H9 (cell line): Measurements from ENCODE around the gene JAK1. TPM values are rescaled to one million over a fixed set of nuclear protein-coding genes. Genes with fewer than 3 reads are reported as not detected.

Experiments used
- DNase-seq: peaks from one replicate; pipeline ENCODE4 v3.0.0-alpha.2; 2017
- H2AFZ ChIP-seq: one replicate; pipeline ENCODE4 v1.6.1; 2013; ENCODE audit warnings: mild to moderate bottlenecking, low read length, control low read depth, moderate library complexity
- H2AK5ac ChIP-seq: 2 replicates; pipeline ENCODE4 v1.6.1; 2013; ENCODE audit warnings: low read length, control low read depth, mixed read lengths; ENCODE audit not compliant: insufficient read length
- H2BK120ac ChIP-seq: one replicate; pipeline ENCODE4 v1.6.1; 2013; ENCODE audit warnings: low read depth, mild to moderate bottlenecking, low read length, control low read depth, inconsistent platforms; ENCODE audit not compliant: poor library complexity, severe bottlenecking
- H2BK12ac ChIP-seq: 2 replicates; pipeline ENCODE4 v1.6.1; 2013; ENCODE audit warnings: low read length, control low read depth, mixed read lengths, low read depth; ENCODE audit not compliant: insufficient read length
- H2BK15ac ChIP-seq: 2 replicates; pipeline ENCODE4 v1.6.1; 2013; ENCODE audit warnings: low read depth, low read length, control low read depth
- H2BK20ac ChIP-seq: one replicate; pipeline ENCODE4 v1.6.1; 2013; ENCODE audit warnings: low read depth, mild to moderate bottlenecking, low read length, control low read depth, inconsistent platforms; ENCODE audit not compliant: poor library complexity, severe bottlenecking
- H2BK5ac ChIP-seq: 2 replicates; pipeline ENCODE4 v1.6.1; 2013; ENCODE audit warnings: low read length, control low read depth, mixed read lengths; ENCODE audit not compliant: insufficient read length
- H3K14ac ChIP-seq: 2 replicates; pipeline ENCODE4 v1.6.1; 2013; ENCODE audit warnings: low read length, control low read depth; ENCODE audit not compliant: insufficient read depth
- H3K18ac ChIP-seq: 2 replicates; pipeline ENCODE4 v1.6.1; 2013; ENCODE audit warnings: low read depth, mild to moderate bottlenecking, mixed read lengths, low read length, control low read depth; ENCODE audit not compliant: insufficient read length
- H3K23ac ChIP-seq: 2 replicates; pipeline ENCODE4 v1.6.1; 2013; ENCODE audit warnings: low read length, control low read depth, mixed read lengths, low read depth; ENCODE audit not compliant: insufficient read length
- H3K23me2 ChIP-seq: 2 replicates; pipeline ENCODE4 v1.6.1; 2013; ENCODE audit warnings: low read depth, mild to moderate bottlenecking, mixed read lengths, low read length, control low read depth; ENCODE audit not compliant: insufficient read length, poor library complexity, severe bottlenecking
- H3K27ac ChIP-seq: 2 replicates; pipeline ENCODE4 v1.5.1; 2013; ENCODE audit warnings: low read length, control low read depth, mixed read lengths, low read depth; ENCODE audit not compliant: insufficient read length
- H3K27me3 ChIP-seq: 2 replicates; pipeline ENCODE4 v1.6.1; 2013; ENCODE audit warnings: low read length, control low read depth, inconsistent platforms; ENCODE audit not compliant: insufficient read depth
- H3K4ac ChIP-seq: 2 replicates; pipeline ENCODE4 v1.6.1; 2013; ENCODE audit warnings: low read depth, mild to moderate bottlenecking, control low read depth, inconsistent platforms, low read length, moderate library complexity
- H3K4me1 ChIP-seq: 2 replicates; pipeline ENCODE4 v1.6.1; 2013; ENCODE audit warnings: low read length, control low read depth, inconsistent platforms; ENCODE audit not compliant: insufficient read depth
- H3K4me2 ChIP-seq: 2 replicates; pipeline ENCODE4 v1.6.1; 2013; ENCODE audit warnings: low read length, control low read depth, mixed read lengths; ENCODE audit not compliant: insufficient read length, insufficient read depth
- H3K56ac ChIP-seq: 2 replicates; pipeline ENCODE4 v1.6.1; 2013; ENCODE audit warnings: low read depth, mild to moderate bottlenecking, mixed read lengths, low read length, control low read depth; ENCODE audit not compliant: insufficient read length
- H3K79me1 ChIP-seq: 2 replicates; pipeline ENCODE4 v1.6.1; 2013; ENCODE audit warnings: low read depth, mild to moderate bottlenecking, moderate library complexity, low read length, control low read depth, inconsistent platforms; ENCODE audit not compliant: insufficient read depth, poor library complexity, severe bottlenecking
- H3K79me2 ChIP-seq: 2 replicates; pipeline ENCODE4 v1.6.1; 2013; ENCODE audit warnings: low read length, control low read depth, inconsistent platforms; ENCODE audit not compliant: insufficient read depth
- H3K9ac ChIP-seq: 2 replicates; pipeline ENCODE4 v1.6.1; 2013; ENCODE audit warnings: low read length, control low read depth, mixed read lengths; ENCODE audit not compliant: insufficient read length; ENCODE audit errors: extremely low read depth
- H3K9me3 ChIP-seq: one replicate; pipeline ENCODE4 v1.6.1; 2013; ENCODE audit warnings: low read depth, low read length, inconsistent platforms; ENCODE audit not compliant: control insufficient read depth
- H3T11ph ChIP-seq: one replicate; pipeline ENCODE4 v1.6.1; 2013; ENCODE audit warnings: mild to moderate bottlenecking, low read length, control low read depth, inconsistent platforms
- H4K20me1 ChIP-seq: one replicate; pipeline ENCODE4 v1.6.1; 2013; ENCODE audit not compliant: control insufficient read depth, insufficient read length, insufficient read depth
- H4K5ac ChIP-seq: 2 replicates; pipeline ENCODE4 v1.6.1; 2013; ENCODE audit warnings: low read depth, mild to moderate bottlenecking, mixed read lengths, low read length, control low read depth; ENCODE audit not compliant: insufficient read length
- H4K8ac ChIP-seq: replicated peaks from 2 replicates; pipeline ENCODE4 v1.6.1; 2013; ENCODE audit warnings: low read length, control low read depth, mixed read lengths, low read depth; ENCODE audit not compliant: insufficient read length
- H4K91ac ChIP-seq: 2 replicates; pipeline ENCODE4 v1.6.1; 2013; ENCODE audit warnings: low read depth, mild to moderate bottlenecking, moderate library complexity, mixed read lengths, low read length, control low read depth; ENCODE audit not compliant: insufficient read length
- H3K27ac Mint-ChIP-seq, 3 experiments: 2 replicates in 2 of 3; 3 replicates in 1 of 3; pipeline ENCODE4 v1.8.0; 2020 to 2021; ENCODE audit warnings: mixed read lengths in 3 of 3, mild to moderate bottlenecking in 1 of 3, moderate library complexity in 1 of 3
- H3K27me3 Mint-ChIP-seq: 2 replicates; pipeline ENCODE4 v1.8.0; 2021; ENCODE audit warnings: low read depth, mild to moderate bottlenecking, moderate library complexity, mixed read lengths
- H3K36me3 Mint-ChIP-seq, 3 experiments: 2 replicates in 2 of 3; 3 replicates in 1 of 3; pipeline ENCODE4 v1.8.0; 2020 to 2021; ENCODE audit warnings: low read depth in 3 of 3, mixed read lengths in 3 of 3; ENCODE audit not compliant: insufficient read depth in 1 of 3
- H3K4me1 Mint-ChIP-seq, 2 experiments: 2 replicates each; pipeline ENCODE4 v1.8.0; 2020; ENCODE audit warnings: mixed read lengths in 2 of 2
- H3K4me3 Mint-ChIP-seq, 2 experiments: 2 replicates in 1 of 2; 3 replicates in 1 of 2; pipeline ENCODE4 v1.8.0; 2020 to 2021; ENCODE audit warnings: mild to moderate bottlenecking in 2 of 2, mixed read lengths in 2 of 2, moderate library complexity in 1 of 2
- H3K9me3 Mint-ChIP-seq, 2 experiments: 2 replicates in 1 of 2; 3 replicates in 1 of 2; pipeline ENCODE4 v1.8.0; 2020; ENCODE audit warnings: mild to moderate bottlenecking in 2 of 2, mixed read lengths in 2 of 2, moderate library complexity in 1 of 2
- WGBS: extraction: QIAGEN DNeasy Blood & Tissue Kit; methylation state at CpG from one replicate; pipeline ENCODE4 v1.1.7; 2013; ENCODE audit warnings: missing lambda C conversion rate, low lambda C conversion rate, mixed read lengths; ENCODE audit not compliant: insufficient read length; ENCODE audit errors: extremely low coverage; 5-methylcytosine and 5-hydroxymethylcytosine counted together
- total RNA-seq: library from RNA; stranded (reverse); gene quantifications from 2 replicates; pipeline ENCODE4 v1.2.1, GENCODE V29; 2021
- TF ChIP-seq, protein P1 (sequence below): fragments of 200-600 bp; sonication (generic); conservative IDR thresholded peaks from 3 replicates; pipeline ENCODE4 v1.8.0; 2021; ENCODE audit warnings: antibody characterized with exemption, mild to moderate bottlenecking

Gene JAK1
- total RNA-seq, 1 experiment from 2014 or later = 12.8 TPM

GRCh38 chr1:64956733-64957441, 9.5 kb downstream of the JAK1 start:
- TF ChIP-seq, protein P1, sequence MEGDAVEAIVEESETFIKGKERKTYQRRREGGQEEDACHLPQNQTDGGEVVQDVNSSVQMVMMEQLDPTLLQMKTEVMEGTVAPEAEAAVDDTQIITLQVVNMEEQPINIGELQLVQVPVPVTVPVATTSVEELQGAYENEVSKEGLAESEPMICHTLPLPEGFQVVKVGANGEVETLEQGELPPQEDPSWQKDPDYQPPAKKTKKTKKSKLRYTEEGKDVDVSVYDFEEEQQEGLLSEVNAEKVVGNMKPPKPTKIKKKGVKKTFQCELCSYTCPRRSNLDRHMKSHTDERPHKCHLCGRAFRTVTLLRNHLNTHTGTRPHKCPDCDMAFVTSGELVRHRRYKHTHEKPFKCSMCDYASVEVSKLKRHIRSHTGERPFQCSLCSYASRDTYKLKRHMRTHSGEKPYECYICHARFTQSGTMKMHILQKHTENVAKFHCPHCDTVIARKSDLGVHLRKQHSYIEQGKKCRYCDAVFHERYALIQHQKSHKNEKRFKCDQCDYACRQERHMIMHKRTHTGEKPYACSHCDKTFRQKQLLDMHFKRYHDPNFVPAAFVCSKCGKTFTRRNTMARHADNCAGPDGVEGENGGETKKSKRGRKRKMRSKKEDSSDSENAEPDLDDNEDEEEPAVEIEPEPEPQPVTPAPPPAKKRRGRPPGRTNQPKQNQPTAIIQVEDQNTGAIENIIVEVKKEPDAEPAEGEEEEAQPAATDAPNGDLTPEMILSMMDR = no peak
- Mint-ChIP-seq H3K27ac (no peak overlapping the region), H3K27me3 (no peaks in the 10 kb centered on the region), H3K4me3 (no peak overlapping the region), H3K4me1 (peaks cover 9 to 11% of the 10 kb centered on the region in 2 experiments), H3K9me3 (no peaks in the 10 kb centered on the region), H3K36me3 (no peaks in the 10 kb centered on the region)
- Histone ChIP-seq H3K23me2 (no peaks in the 10 kb centered on the region), H2AK5ac (no peak overlapping the region), H4K8ac (no peak overlapping the region), H3K23ac (no peak overlapping the region), H3K4me2 (no peak overlapping the region), H2BK5ac (no peak overlapping the region), H3K79me2 (peaks cover 2% of the 10 kb centered on the region; the same call in 1 of the 2 replicates), H3K9me3 (no peaks in the 10 kb centered on the region), H4K5ac (no peak overlapping the region), H3K27ac (no peak overlapping the region), H2BK120ac (no peak overlapping the region), H3K4me1 (peaks cover 10% of the 10 kb centered on the region), H3K27me3 (no peaks in the 10 kb centered on the region; the same call in 1 of the 2 replicates), H4K20me1 (no peaks in the 10 kb centered on the region), H3K9ac (no peak overlapping the region), H2BK12ac (no peak overlapping the region), H2AFZ (no peak overlapping the region), H4K91ac (no peak overlapping the region), H3K18ac (no peak overlapping the region), H2BK15ac (no peak overlapping the region), H3T11ph (no peak overlapping the region), H3K56ac (no peak overlapping the region), H3K4ac (no peak overlapping the region), H3K14ac (no peak overlapping the region), H2BK20ac (no peak overlapping the region), H3K79me1 (no peaks in the 10 kb centered on the region)
- whole genome bisulfite sequencing = no CpG with 5 or more reads among the region's 3 CpGs
- no peak for DNase-seq
